ENCODE data around the gene THOC6.
"Not testable (repeated sequence)": the region's sequence is repeated elsewhere in the genome, so short reads cannot be mapped to it uniquely, and the experiment has no call there.

Gene THOC6

GRCh38 chr16:3030222-3031212 lies 6.7 kb downstream of the THOC6 start:
- no peak for DNase-seq (ENCODE audit: low spot score)

- DNase-seq (ENCODE audit: low spot score), result no peak
Measured at GRCh38 chr16:3032624-3033023, 8.8 kb downstream of the THOC6 start.

- no peak for DNase-seq (ENCODE audit: low spot score)
Measured at GRCh38 chr16:3035289-3035971, 11.6 kb downstream of the THOC6 start.

- DNase-seq (ENCODE audit: low spot score), result peak; percentile 55
Measured at GRCh38 chr16:3035972-3036725, 12.3 kb downstream of the THOC6 start.

- peak; percentile 84 for DNase-seq (ENCODE audit: low spot score)
Measured at GRCh38 chr16:3036726-3037315, 13.0 kb downstream of the THOC6 start, which contains the start of gene BICDL2. Gene BICDL2 (minus strand): TSS chr16:3036944. CDS start chr16:3035496, 1,448 bp downstream.

- DNase-seq (ENCODE audit: low spot score), result peak; percentile 62
Measured at GRCh38 chr16:3038256-3038655, 14.4 kb downstream of the THOC6 start.

DNA sequence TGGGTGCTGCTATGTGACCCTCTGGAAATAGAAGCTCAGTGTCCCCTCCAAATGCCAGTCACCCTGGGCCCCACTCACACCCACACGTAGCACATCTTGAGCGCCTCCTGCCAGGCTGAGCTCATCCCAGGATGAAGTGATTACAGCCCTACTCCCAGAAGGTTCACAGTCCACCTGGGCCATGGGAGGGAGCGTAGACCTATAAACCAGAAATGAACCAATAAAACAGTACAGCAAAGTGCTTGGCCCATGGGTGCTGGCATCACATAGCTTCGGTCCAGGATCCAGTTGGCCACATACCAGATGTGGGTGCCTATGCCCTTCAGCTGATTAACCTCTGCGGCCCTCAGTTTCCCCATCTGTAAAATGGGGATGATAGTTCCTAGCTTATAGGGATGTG lies 15.1 kb downstream of the THOC6 start:
- DNase-seq (ENCODE audit: low spot score), result no peak

DNA sequence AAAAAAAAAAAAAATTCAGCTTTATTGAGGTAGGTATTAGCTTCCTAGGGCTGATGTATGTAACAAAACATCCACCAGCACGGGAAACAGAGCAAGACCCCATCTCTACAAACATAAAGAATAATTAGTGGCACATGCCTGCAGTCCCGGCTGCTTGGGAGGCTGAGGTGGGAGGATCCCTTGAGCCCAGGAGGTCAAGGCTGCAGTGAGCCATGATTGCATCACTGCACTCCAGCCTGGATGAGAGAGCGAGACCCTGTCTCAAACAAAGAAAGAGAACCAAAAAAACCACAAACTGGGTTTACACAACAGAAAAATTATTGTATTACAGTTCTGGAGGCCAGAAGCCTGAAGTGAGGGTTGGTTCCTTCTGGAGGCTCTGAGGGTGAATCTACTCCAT lies 18.5 kb downstream of the THOC6 start:
- DNase-seq (ENCODE audit: low spot score), result no peak

GRCh38 chr16:3044708-3045107 lies 20.9 kb downstream of the THOC6 start:
- DNase-seq (ENCODE audit: low spot score), result no peak

DNA sequence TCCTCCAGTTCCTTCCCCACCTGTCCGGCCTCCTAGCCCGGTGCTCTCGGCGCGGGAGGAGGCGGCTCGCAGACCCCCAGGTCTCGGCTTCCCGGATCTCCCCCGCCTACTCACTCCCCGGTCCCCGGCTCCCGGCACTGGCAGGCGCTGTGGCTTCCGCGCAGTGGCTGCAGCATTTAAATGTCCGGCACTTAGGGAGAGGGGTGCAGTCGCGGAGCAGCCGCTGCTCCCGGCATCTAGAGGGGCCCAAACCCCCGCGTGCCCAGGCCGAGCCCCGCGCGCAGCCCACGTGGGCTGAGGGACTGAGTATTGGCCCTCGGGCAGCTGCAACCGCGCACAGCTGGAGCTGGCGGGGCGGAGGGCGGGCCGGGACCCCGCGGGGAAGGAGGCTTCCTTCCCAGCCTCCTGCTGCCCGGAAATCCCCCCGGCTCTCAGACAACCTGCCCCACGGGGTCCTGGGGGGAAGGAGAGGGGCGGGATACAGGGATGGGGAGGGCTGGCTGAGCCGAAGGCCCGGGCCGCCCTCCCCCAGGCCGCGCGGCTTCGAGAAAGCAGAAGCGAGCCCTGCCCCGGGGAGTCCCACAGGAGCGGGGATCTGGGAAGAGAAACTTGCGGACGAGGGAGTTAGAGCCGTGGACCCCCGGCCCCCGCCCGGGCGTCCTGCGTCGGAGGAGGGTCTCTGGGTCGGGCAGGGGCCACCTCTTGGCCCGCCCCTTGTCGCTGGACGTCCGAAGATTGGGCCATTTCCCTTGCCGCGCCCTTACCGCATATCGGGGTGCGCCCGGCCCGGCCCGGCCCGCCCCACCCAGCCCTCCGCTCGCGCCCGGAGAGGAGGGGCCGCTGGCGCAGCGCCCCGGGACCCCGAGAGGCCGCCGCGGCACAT lies 22.2 kb downstream of the THOC6 start, which contains the start of gene MMP25:
Gene MMP25 (plus strand): TSS at position 804 of the 883 bp plus-strand sequence. CDS start 357 bp downstream, outside the sequence.
- peak; percentile 76 for DNase-seq (ENCODE audit: low spot score)

DNA sequence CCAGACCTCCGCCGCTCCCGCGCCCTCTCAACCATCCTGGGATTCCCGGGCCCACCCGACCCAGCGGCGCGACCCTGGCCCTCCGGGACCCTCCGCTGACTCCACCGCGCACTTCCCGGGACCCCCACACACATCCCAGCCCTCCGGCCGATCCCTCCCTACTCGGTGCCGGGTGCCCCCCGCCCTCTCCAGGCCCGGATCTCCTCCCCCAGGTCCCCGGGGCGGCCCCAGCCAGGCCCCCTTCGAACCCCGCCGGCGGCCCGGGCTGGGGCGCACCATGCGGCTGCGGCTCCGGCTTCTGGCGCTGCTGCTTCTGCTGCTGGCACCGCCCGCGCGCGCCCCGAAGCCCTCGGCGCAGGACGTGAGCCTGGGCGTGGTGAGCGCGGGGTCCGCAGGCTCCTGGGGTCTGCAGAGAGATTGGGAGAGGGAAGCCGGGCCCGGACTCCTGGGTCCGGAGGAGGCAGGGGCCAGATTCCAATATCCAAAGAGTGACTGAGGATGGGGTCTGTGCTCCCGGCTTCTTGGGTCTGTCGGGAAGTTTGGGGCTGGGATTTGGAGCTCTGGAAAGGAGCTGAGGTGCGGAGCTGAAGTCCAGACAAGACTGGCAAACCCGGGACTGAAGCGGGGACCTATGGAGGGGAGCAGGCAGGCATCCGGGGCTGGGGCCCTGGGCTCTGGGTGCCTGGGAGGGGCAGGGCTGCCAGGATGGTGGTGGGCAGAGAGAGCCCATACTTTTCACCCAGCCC lies 23.0 kb downstream of the THOC6 start:
- peak; percentile 60 for DNase-seq (ENCODE audit: low spot score)

DNA sequence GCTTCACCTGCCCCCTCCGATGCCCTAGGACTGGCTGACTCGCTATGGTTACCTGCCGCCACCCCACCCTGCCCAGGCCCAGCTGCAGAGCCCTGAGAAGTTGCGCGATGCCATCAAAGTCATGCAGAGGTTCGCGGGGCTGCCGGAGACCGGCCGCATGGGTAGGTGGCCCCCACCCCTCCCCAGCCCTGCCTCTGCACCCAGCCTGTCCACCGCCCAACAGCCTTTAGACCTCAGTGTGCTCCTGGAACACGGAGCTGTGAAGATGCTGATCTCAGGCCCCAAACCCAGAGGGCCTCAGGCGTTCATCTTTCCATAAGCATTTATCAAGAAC lies 23.5 kb downstream of the THOC6 start:
- DNase-seq (ENCODE audit: low spot score), result peak; percentile 53

- DNase-seq (ENCODE audit: low spot score), result no peak
Measured at GRCh38 chr16:3049921-3050481, 26.2 kb downstream of the THOC6 start.

DNA sequence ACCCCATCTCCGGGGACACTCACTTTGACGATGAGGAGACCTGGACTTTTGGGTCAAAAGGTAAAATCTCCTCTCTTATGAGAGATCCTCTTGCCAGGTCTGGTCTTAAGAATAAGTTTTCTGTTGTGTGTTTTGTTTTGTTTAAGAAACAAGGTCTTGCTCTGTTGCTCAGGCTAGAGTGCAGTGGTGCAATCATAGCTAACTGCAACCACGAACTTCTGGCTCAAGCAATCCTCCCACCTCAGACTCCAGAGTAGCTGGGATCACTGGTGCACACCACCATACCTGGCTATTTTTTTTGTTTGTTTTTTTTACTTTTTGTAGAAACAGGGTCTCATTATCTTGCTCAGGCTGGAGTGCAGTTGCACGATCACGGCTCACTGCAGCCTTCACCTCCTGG lies 26.7 kb downstream of the THOC6 start:
- DNase-seq (ENCODE audit: low spot score), result no peak

- DNase-seq (ENCODE audit: low spot score), result no peak
Measured at GRCh38 chr16:3051009-3051408, 27.2 kb downstream of the THOC6 start.

DNA sequence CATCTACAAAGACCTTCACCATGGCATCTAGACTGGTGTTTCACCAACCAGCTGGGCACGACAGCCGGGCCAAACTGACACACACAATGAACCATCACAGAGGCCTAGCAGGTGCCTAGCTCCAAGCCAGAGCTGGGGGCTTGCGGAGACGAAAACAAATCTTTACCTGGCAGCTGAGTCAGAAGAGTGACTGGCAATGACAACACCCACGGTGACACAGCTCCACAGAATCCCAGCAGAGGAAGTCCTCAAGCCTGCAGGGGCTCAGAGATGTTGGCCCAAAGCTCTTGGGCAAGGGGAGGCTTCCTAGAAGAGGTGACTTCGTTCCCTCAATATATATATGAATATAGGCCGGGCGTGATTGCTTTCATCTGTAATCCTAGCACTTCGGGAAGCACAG lies 27.7 kb downstream of the THOC6 start:
- DNase-seq (ENCODE audit: low spot score), result no peak

GRCh38 chr16:3052571-3053329 lies 28.9 kb downstream of the THOC6 start:
- not testable (repeated sequence) for DNase-seq (ENCODE audit: low spot score)

- DNase-seq (ENCODE audit: low spot score), result not testable (repeated sequence)
Measured at GRCh38 chr16:3053330-3053710, 29.5 kb downstream of the THOC6 start.
